ENCODE measurements around the gene MYT1.
A peak's percentile ranks its signal among the peaks of the same experiment; 100 is the strongest.

Gene MYT1

GRCh38 chr20:64160118-64160517 is 4.1 kb upstream of the MYT1 start:
- TF ChIP-seq YY1 (IDR thresholded peaks at IDR 0.05; ENCODE audit: insufficient read depth, insufficient read length) (no peak), ZNF274 (IDR thresholded peaks at IDR 0.05; ENCODE audit: low read depth, low read length) (no peak), SUZ12 (IDR thresholded peaks at IDR 0.05; ENCODE audit: extremely low read depth, insufficient read depth, insufficient read length) (no peak)
- Histone ChIP-seq H3K9ac (ENCODE audit: insufficient read length, low read depth) (peak overlapping the region; percentile 23), H3K4me3 (ENCODE audit: insufficient read length, low read depth) (no peak overlapping the region), H3K4me1 (ENCODE audit: insufficient read depth, insufficient read length) (peaks cover 41% of the 10 kb centered on the region), H3K36me3 (ENCODE audit: insufficient read depth, insufficient read length, low read length) (no peaks in the 10 kb centered on the region), H3K9me3 (ENCODE audit: insufficient read depth, low read length) (no peaks in the 10 kb centered on the region), H3K27me3 (ENCODE audit: insufficient read depth, insufficient read length) (peaks cover 33% of the 10 kb centered on the region)
- DNase-seq (ENCODE audit: low read depth, low spot score) = no peak

- no peaks in the 10 kb centered on the region for H3K9me3 ChIP-seq (ENCODE audit: insufficient read depth, low read length)
- H3K4me1 ChIP-seq (ENCODE audit: insufficient read depth, insufficient read length) = peaks cover 35% of the 10 kb centered on the region
- H3K36me3 ChIP-seq (ENCODE audit: insufficient read depth, insufficient read length, low read length) = no peaks in the 10 kb centered on the region
- peak overlapping the region; percentile 23 for H3K9ac ChIP-seq (ENCODE audit: insufficient read length, low read depth)
- DNase-seq (ENCODE audit: low read depth, low spot score) = no peak
- H3K4me3 ChIP-seq (ENCODE audit: insufficient read length, low read depth) = no peak overlapping the region
- TF ChIP-seq YY1 (IDR thresholded peaks at IDR 0.05; ENCODE audit: insufficient read depth, insufficient read length) = no peak
- no peak for TF ChIP-seq SUZ12 (IDR thresholded peaks at IDR 0.05; ENCODE audit: extremely low read depth, insufficient read depth, insufficient read length)
- no peak for TF ChIP-seq ZNF274 (IDR thresholded peaks at IDR 0.05; ENCODE audit: low read depth, low read length)
- peaks cover 33% of the 10 kb centered on the region for H3K27me3 ChIP-seq (ENCODE audit: insufficient read depth, insufficient read length)
Measured at GRCh38 chr20:64160526-64161355, 3.5 kb upstream of the MYT1 start.

- H3K9ac ChIP-seq (ENCODE audit: insufficient read length, low read depth) = no peak overlapping the region
- no peak overlapping the region for H3K4me3 ChIP-seq (ENCODE audit: insufficient read length, low read depth)
- H3K27me3 ChIP-seq (ENCODE audit: insufficient read depth, insufficient read length) = peaks cover 33% of the 10 kb centered on the region
Measured at GRCh38 chr20:64161356-64162238, 2.7 kb upstream of the MYT1 start.

GRCh38 chr20:64162239-64162910 is 1.9 kb upstream of the MYT1 start:
- DNase-seq (ENCODE audit: low read depth, low spot score) = no peak
- Histone ChIP-seq H3K4me3 (ENCODE audit: insufficient read length, low read depth) (no peak overlapping the region), H3K27me3 (ENCODE audit: insufficient read depth, insufficient read length) (peaks cover 33% of the 10 kb centered on the region)

More at GRCh38 chr20:64161356-64162238, 2.7 kb upstream of the MYT1 start:
- peak; percentile 89 for DNase-seq (ENCODE audit: low read depth, low spot score)
- peaks cover 28% of the 10 kb centered on the region for H3K4me1 ChIP-seq (ENCODE audit: insufficient read depth, insufficient read length)
- TF ChIP-seq ZNF274 (IDR thresholded peaks at IDR 0.05; ENCODE audit: low read depth, low read length) = no peak
- no peak for TF ChIP-seq YY1 (IDR thresholded peaks at IDR 0.05; ENCODE audit: insufficient read depth, insufficient read length)
- no peak for TF ChIP-seq SUZ12 (IDR thresholded peaks at IDR 0.05; ENCODE audit: extremely low read depth, insufficient read depth, insufficient read length)
- no peaks in the 10 kb centered on the region for H3K36me3 ChIP-seq (ENCODE audit: insufficient read depth, insufficient read length, low read length)
- no peaks in the 10 kb centered on the region for H3K9me3 ChIP-seq (ENCODE audit: insufficient read depth, low read length)

GRCh38 chr20:64163776-64164122 is 503 bp upstream of the MYT1 start:
- no peak for TF ChIP-seq SUZ12 (IDR thresholded peaks at IDR 0.05; ENCODE audit: extremely low read depth, insufficient read depth, insufficient read length)
- no peak for TF ChIP-seq ZNF274 (IDR thresholded peaks at IDR 0.05; ENCODE audit: low read depth, low read length)
- TF ChIP-seq YY1 (IDR thresholded peaks at IDR 0.05; ENCODE audit: insufficient read depth, insufficient read length) = no peak
- no peaks in the 10 kb centered on the region for H3K36me3 ChIP-seq (ENCODE audit: insufficient read depth, insufficient read length, low read length)
- H3K27me3 ChIP-seq (ENCODE audit: insufficient read depth, insufficient read length) = peaks cover 33% of the 10 kb centered on the region
- H3K4me3 ChIP-seq (ENCODE audit: insufficient read length, low read depth) = no peak overlapping the region
- DNase-seq (ENCODE audit: low read depth, low spot score) = no peak
- no peaks in the 10 kb centered on the region for H3K9me3 ChIP-seq (ENCODE audit: insufficient read depth, low read length)
- H3K9ac ChIP-seq (ENCODE audit: insufficient read length, low read depth) = no peak overlapping the region
- H3K4me1 ChIP-seq (ENCODE audit: insufficient read depth, insufficient read length) = peaks cover 33% of the 10 kb centered on the region

More at GRCh38 chr20:64162239-64162910, 1.9 kb upstream of the MYT1 start:
- Histone ChIP-seq H3K36me3 (ENCODE audit: insufficient read depth, insufficient read length, low read length) (no peaks in the 10 kb centered on the region), H3K9ac (ENCODE audit: insufficient read length, low read depth) (no peak overlapping the region), H3K4me1 (ENCODE audit: insufficient read depth, insufficient read length) (peaks cover 28% of the 10 kb centered on the region), H3K9me3 (ENCODE audit: insufficient read depth, low read length) (no peaks in the 10 kb centered on the region)
- TF ChIP-seq YY1 (IDR thresholded peaks at IDR 0.05; ENCODE audit: insufficient read depth, insufficient read length) (no peak), SUZ12 (IDR thresholded peaks at IDR 0.05; ENCODE audit: extremely low read depth, insufficient read depth, insufficient read length) (no peak), ZNF274 (IDR thresholded peaks at IDR 0.05; ENCODE audit: low read depth, low read length) (no peak)

GRCh38 chr20:64165866-64166600 is 1.8 kb downstream of the MYT1 start:
- Histone ChIP-seq H3K4me1 (ENCODE audit: insufficient read depth, insufficient read length) (peaks cover 15% of the 10 kb centered on the region), H3K27me3 (ENCODE audit: insufficient read depth, insufficient read length) (peaks cover 25% of the 10 kb centered on the region), H3K9ac (ENCODE audit: insufficient read length, low read depth) (no peak overlapping the region), H3K4me3 (ENCODE audit: insufficient read length, low read depth) (no peak overlapping the region), H3K9me3 (ENCODE audit: insufficient read depth, low read length) (no peaks in the 10 kb centered on the region), H3K36me3 (ENCODE audit: insufficient read depth, insufficient read length, low read length) (no peaks in the 10 kb centered on the region)
- DNase-seq (ENCODE audit: low read depth, low spot score) = no peak
- TF ChIP-seq YY1 (IDR thresholded peaks at IDR 0.05; ENCODE audit: insufficient read depth, insufficient read length) (no peak), SUZ12 (IDR thresholded peaks at IDR 0.05; ENCODE audit: extremely low read depth, insufficient read depth, insufficient read length) (no peak), ZNF274 (IDR thresholded peaks at IDR 0.05; ENCODE audit: low read depth, low read length) (no peak)
